H1 (cell line): ENCODE data around the gene C1QTNF1. TPM values are rescaled to one million over a fixed set of nuclear protein-coding genes. Genes with fewer than 3 reads are reported as not detected.

Source experiments
- CTCF ChIA-PET: fragments of 300-600 bp; sonication (Branson Sonifier 250); formaldehyde crosslinking; loops from one replicate; lab custom pipeline; 2021; ENCODE audit not compliant: partially characterized antibody; lab: Charles Lee
- POLR2A ChIA-PET: fragments of 300-600 bp; sonication (Branson Sonifier 250); formaldehyde crosslinking; loops from one replicate; lab custom pipeline; 2021; ENCODE audit warnings: inconsistent platforms; ENCODE audit not compliant: partially characterized antibody; lab: Charles Lee
- DNase-seq, 2 experiments: peaks; one replicate each; pipeline versions ENCODE4 v3.0.0 to v3.0.0-alpha.2; 2010 to 2022; ENCODE audit warnings: low spot score in 2 of 2, low read depth in 1 of 2, mixed read lengths in 1 of 2
- FAIRE-seq: peaks from 2 replicates; lab custom pipeline; 2011; peaks lifted over from hg19 to GRCh38; lab: Jason Lieb, UNC
- H2AFZ ChIP-seq: 2 replicates; pipeline ENCODE4 v1.8.1; 2012; ENCODE audit warnings: low read length, inconsistent platforms
- H2AK5ac ChIP-seq: 2 replicates; pipeline ENCODE4 v1.6.1; 2013; ENCODE audit warnings: low read depth, low read length
- H2BK120ac ChIP-seq: replicated peaks from 2 replicates; pipeline ENCODE3; 2013; ENCODE audit warnings: low read depth, low read length, inconsistent platforms
- H2BK12ac ChIP-seq: 2 replicates; pipeline ENCODE4 v1.6.1; 2013; ENCODE audit warnings: low read depth, low read length
- H2BK15ac ChIP-seq: 2 replicates; pipeline ENCODE4 v1.6.1; 2013; ENCODE audit warnings: low read length
- H2BK20ac ChIP-seq: 2 replicates; pipeline ENCODE4 v1.6.1; 2013; ENCODE audit warnings: low read length
- H2BK5ac ChIP-seq: 2 replicates; pipeline ENCODE4 v1.6.1; 2013; ENCODE audit warnings: low read depth, low read length
- H3K14ac ChIP-seq: 2 replicates; pipeline ENCODE4 v1.6.1; 2013; ENCODE audit warnings: inconsistent platforms; ENCODE audit not compliant: insufficient read length
- H3K18ac ChIP-seq: 2 replicates; pipeline ENCODE4 v1.6.1; 2013; ENCODE audit warnings: low read length; ENCODE audit errors: extremely low read depth
- H3K23ac ChIP-seq: 2 replicates; pipeline ENCODE4 v1.6.1; 2013; ENCODE audit warnings: inconsistent platforms; ENCODE audit not compliant: insufficient read length
- H3K23me2 ChIP-seq: 2 replicates; pipeline ENCODE4 v1.6.1; 2013; ENCODE audit warnings: low read depth, low read length
- H3K27ac ChIP-seq: 2 replicates; pipeline ENCODE4 v1.6.1; 2011; ENCODE audit warnings: low read depth, low read length, inconsistent platforms
- H3K27me3 ChIP-seq, 4 experiments: replicated peaks in 1 of 4; 1 replicate in 1 of 4; 2 replicates in 3 of 4; pipeline versions ENCODE4 v1.6.1 to v1.8.1; 2011 to 2013; ENCODE audit warnings: low read length in 3 of 4, mild to moderate bottlenecking in 3 of 4, inconsistent platforms in 2 of 4, mixed read lengths in 2 of 4, moderate library complexity in 1 of 4; ENCODE audit not compliant: control insufficient read depth in 3 of 4, insufficient read depth in 3 of 4; ENCODE audit errors: extremely low read depth in 1 of 4
- H3K36me3 ChIP-seq, 4 experiments: 2 replicates each; pipeline versions ENCODE4 v1.6.1 to v1.8.1; 2011 to 2013; ENCODE audit warnings: mild to moderate bottlenecking in 4 of 4, low read length in 3 of 4, moderate library complexity in 2 of 4, control low read depth in 1 of 4, inconsistent platforms in 1 of 4; ENCODE audit not compliant: insufficient read depth in 4 of 4, control insufficient read depth in 2 of 4
- H3K4ac ChIP-seq: replicated peaks from 2 replicates; pipeline ENCODE3; 2013; ENCODE audit warnings: low read length, low read depth, mixed read lengths, inconsistent platforms; ENCODE audit not compliant: insufficient read length
- H3K4me1 ChIP-seq, 4 experiments: replicated peaks in 1 of 4; 1 replicate in 1 of 4; 2 replicates in 3 of 4; pipeline versions ENCODE4 v1.6.1 to v1.8.1; 2011 to 2013; ENCODE audit warnings: low read length in 3 of 4, inconsistent platforms in 2 of 4, mixed read lengths in 1 of 4; ENCODE audit not compliant: insufficient read depth in 4 of 4, control insufficient read depth in 3 of 4
- H3K4me2 ChIP-seq, 2 experiments: 2 replicates each; pipeline versions ENCODE4 v1.6.1 to v1.8.1; 2011 to 2013; ENCODE audit warnings: low read depth in 2 of 2, low read length in 2 of 2, control low read depth in 1 of 2, inconsistent platforms in 1 of 2, mild to moderate bottlenecking in 1 of 2; ENCODE audit not compliant: insufficient read depth in 1 of 2
- H3K4me3 ChIP-seq, 4 experiments: fragments of 200-600, 300-600 bp in 1 of 4; sonication (generic), shearing (Covaris generic), sonication (Bioruptor Twin) in 1 of 4; 2 replicates each; pipeline versions ENCODE4 v1.5.1 to v1.8.1; 2011 to 2016; ENCODE audit warnings: low read length in 4 of 4, low read depth in 3 of 4, control low read depth in 2 of 4, inconsistent platforms in 2 of 4, mild to moderate bottlenecking in 2 of 4, mixed read lengths in 1 of 4, moderate library complexity in 1 of 4; ENCODE audit not compliant: insufficient read depth in 2 of 4; ENCODE audit errors: extremely low read depth in 1 of 4
- H3K56ac ChIP-seq: replicated peaks from 2 replicates; pipeline ENCODE3; 2013; ENCODE audit warnings: low read depth, mild to moderate bottlenecking, mixed read lengths, low read length, inconsistent platforms; ENCODE audit not compliant: insufficient read length
- H3K79me1 ChIP-seq: 2 replicates; pipeline ENCODE4 v1.6.1; 2013; ENCODE audit warnings: low read depth, low read length, control low read depth
- H3K79me2 ChIP-seq, 2 experiments: 2 replicates each; pipeline versions ENCODE4 v1.6.1 to v1.8.1; 2012 to 2013; ENCODE audit warnings: low read length in 2 of 2, mild to moderate bottlenecking in 2 of 2, inconsistent platforms in 1 of 2; ENCODE audit not compliant: insufficient read depth in 2 of 2, control insufficient read depth in 1 of 2
- H3K9ac ChIP-seq, 4 experiments: replicated peaks in 1 of 4; 1 replicate in 1 of 4; 2 replicates in 3 of 4; pipeline versions ENCODE4 v1.6.1 to v1.8.1; 2011 to 2013; ENCODE audit warnings: low read depth in 3 of 4, low read length in 3 of 4, control low read depth in 2 of 4, mild to moderate bottlenecking in 2 of 4, moderate library complexity in 2 of 4, inconsistent platforms in 1 of 4; ENCODE audit errors: extremely low read depth in 1 of 4
- H3K9me3 ChIP-seq, 2 experiments: 2 replicates each; pipeline versions ENCODE4 v1.6.1 to v1.8.1; 2012 to 2013; ENCODE audit warnings: mild to moderate bottlenecking in 2 of 2, moderate library complexity in 2 of 2, control low read depth in 1 of 2, inconsistent platforms in 1 of 2, low read depth in 1 of 2, low read length in 1 of 2, mixed read lengths in 1 of 2; ENCODE audit not compliant: insufficient read depth in 2 of 2
- H4K20me1 ChIP-seq, 2 experiments: replicated peaks in 1 of 2; 2 replicates each; pipeline versions ENCODE3 to v1.8.1; 2011 to 2013; ENCODE audit warnings: inconsistent platforms in 2 of 2, low read length in 2 of 2, mild to moderate bottlenecking in 1 of 2; ENCODE audit not compliant: insufficient read depth in 2 of 2, control insufficient read depth in 1 of 2
- H4K5ac ChIP-seq: 2 replicates; pipeline ENCODE4 v1.6.1; 2013; ENCODE audit warnings: low read length, low read depth, mixed read lengths, inconsistent platforms; ENCODE audit not compliant: insufficient read length
- H4K8ac ChIP-seq: 2 replicates; pipeline ENCODE4 v1.8.0; 2013; ENCODE audit warnings: mild to moderate bottlenecking, moderate library complexity, low read length, inconsistent platforms; ENCODE audit not compliant: insufficient read depth; ENCODE audit errors: extremely low read depth
- H4K91ac ChIP-seq: replicated peaks from 2 replicates; pipeline ENCODE3; 2013; ENCODE audit warnings: low read length, mixed read lengths, inconsistent platforms; ENCODE audit not compliant: insufficient read length
- CEBPB ChIP-seq: IDR thresholded peaks from 2 replicates; pipeline ENCODE4 v1.6.1; 2012; ENCODE audit warnings: low read depth, low read length
- CHD1 ChIP-seq: IDR thresholded peaks from 2 replicates; pipeline ENCODE4 v1.6.1; 2012; ENCODE audit warnings: low read depth, low read length, improper control_type of control experiment
- CREB1 ChIP-seq: IDR thresholded peaks from 2 replicates; pipeline ENCODE4 v1.6.1; 2012; ENCODE audit warnings: inconsistent platforms
- SIN3A ChIP-seq, 2 experiments: IDR thresholded peaks in 1 of 2; conservative IDR thresholded peaks in 1 of 2; 2 replicates each; pipeline ENCODE4 v1.6.1; 2011 to 2012; ENCODE audit warnings: low read length in 2 of 2, improper control_type of control experiment in 1 of 2, low read depth in 1 of 2, mild to moderate bottlenecking in 1 of 2
- SIRT6 ChIP-seq: IDR thresholded peaks from one replicate; pipeline ENCODE4 v1.7.1; 2012; ENCODE audit warnings: low read length, inconsistent platforms
- TAF1 ChIP-seq: IDR thresholded peaks from 2 replicates; pipeline ENCODE4 v1.6.1; 2011; ENCODE audit warnings: mild to moderate bottlenecking, low read depth, low read length
- WGBS, 2 experiments: shearing (Covaris generic) in 1 of 2; methylation state at CpG; one replicate each; pipeline versions ENCODE4 v1.1.6 to v1.1.7; 2013 to 2015; ENCODE audit warnings: low lambda C conversion rate in 2 of 2, mixed read lengths in 2 of 2, inconsistent platforms in 1 of 2, low coverage in 1 of 2, missing lambda C conversion rate in 1 of 2; ENCODE audit not compliant: insufficient replicate concordance in 2 of 2, insufficient coverage in 1 of 2, insufficient read length in 1 of 2; ENCODE audit errors: extremely low coverage in 1 of 2, missing lambda C conversion rate in 1 of 2; 5-methylcytosine and 5-hydroxymethylcytosine counted together
- polyA plus RNA-seq, 7 experiments: library from polyadenylated mRNA; depleted of rRNA in 3 of 7; stranded (reverse) in 5 of 7; unstranded in 2 of 7; fragments of >200 nt in 5 of 7; fragments of 200-250 nt in 2 of 7; gene quantifications; 1 replicate in 5 of 7; 2 replicates in 1 of 7; 4 replicates in 1 of 7; pipeline versions ENCODE4 v1.2.1 to v1.2.3, GENCODE V29; 2011 to 2013; ENCODE audit warnings: missing spikeins in 2 of 7, mixed read lengths in 2 of 7
- total RNA-seq: library from RNA; stranded (reverse); fragmentation: NEBNext Ultra II Directional; extraction: Animal tissue kit (Norgen Biotek cat#: 25700); gene quantifications from 2 replicates; pipeline ENCODE4 v1.2.1, GENCODE V29; 2021

The C1QTNF1 gene
- total and polyA plus RNA-seq, 2 of the 8 experiments (the other 6 are each of a cell fraction or from before 2014, with no cell fraction given), result 1.5 to 2.5 TPM

DNA sequence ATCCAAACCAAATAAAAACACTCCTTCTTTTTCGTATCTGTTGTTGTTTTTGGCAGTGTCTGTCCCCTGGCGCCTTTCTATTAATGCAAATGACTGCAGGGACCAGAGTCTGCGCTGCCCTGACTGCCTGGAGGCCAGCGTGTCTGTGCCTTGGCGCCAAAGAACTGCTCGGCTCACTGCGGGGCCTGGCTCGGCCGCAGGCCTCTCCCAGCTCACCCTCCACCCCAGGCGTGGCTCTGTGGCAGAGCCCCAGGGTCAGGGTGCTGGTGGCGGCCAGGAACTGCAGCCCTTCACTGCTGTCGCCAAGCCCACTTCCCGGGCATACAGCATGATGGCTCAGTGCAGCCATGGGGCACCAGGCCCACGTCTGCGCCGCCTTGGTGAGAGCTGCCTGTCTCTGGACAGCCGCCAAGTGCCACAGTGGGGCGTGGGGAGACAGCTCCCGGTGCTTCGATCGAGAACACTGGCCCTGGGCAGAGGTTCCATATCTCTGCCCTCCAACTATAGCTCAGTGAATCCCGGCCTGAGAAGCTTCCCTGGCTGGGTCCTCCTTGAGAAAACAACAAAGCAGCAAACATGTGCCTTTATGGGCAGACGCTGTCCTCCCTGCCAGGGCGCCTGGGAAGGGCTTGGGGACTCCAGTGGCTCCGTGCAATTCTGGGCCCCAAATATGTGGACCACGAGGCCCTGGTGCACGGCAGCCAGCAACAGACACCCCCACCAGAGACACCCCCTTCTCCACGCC lies 25.5 kb upstream of the C1QTNF1 start:
- no peak overlapping the region for H3K18ac ChIP-seq
- H2BK120ac ChIP-seq, result no peak overlapping the region
- TF ChIP-seq SIRT6, result no peak
- no peak for TF ChIP-seq CHD1
- no peak for TF ChIP-seq CREB1
- TF ChIP-seq SIN3A (conservative IDR thresholded peaks at IDR 0.05 in 1 of 2, IDR thresholded peaks at IDR 0.05 in 1 of 2; ENCODE audit: low read depth in 1 of 2, low read length in 2 of 2), result no peak
- TF ChIP-seq CEBPB, result no peak
- TF ChIP-seq TAF1, result no peak
- TF ChIP-seq, all 59 proteins: peak for 0
- H3K27me3 ChIP-seq, result peaks cover 11 to 38% (median 33%) of the 10 kb centered on the region in 4 experiments
- ChIA-PET POLR2A (no interaction called here), CTCF (interaction anchor here (1.2 to 1.3 kb wide), 3 partner anchors 12 to 22 kb away, joined by 3 read pairs; no protein-coding TSS in a partner anchor)
- H3K23ac ChIP-seq, result no peak overlapping the region
- no peak overlapping the region for H3K9ac ChIP-seq
- H3K4me1 ChIP-seq, result peaks cover 0 to under 1% (median 0%) of the 10 kb centered on the region in 4 experiments; a peak in 1 of 7 replicates
- H4K91ac ChIP-seq, result no peak overlapping the region
- no peak overlapping the region for H3K4me3 ChIP-seq
- H4K20me1 ChIP-seq, result peaks cover 33 to 48% of the 10 kb centered on the region in 2 experiments
- H3K23me2 ChIP-seq, result no peaks in the 10 kb centered on the region
- no peak overlapping the region for H2BK20ac ChIP-seq
- no peak overlapping the region for H2BK15ac ChIP-seq
- no peak overlapping the region for H3K4ac ChIP-seq
- no peak overlapping the region for H2AFZ ChIP-seq
- H3K56ac ChIP-seq, result no peak overlapping the region
- WGBS, 2 experiments, result 89% methylated on average over 28 of the region's 28 CpGs; no CpG with 5 or more reads in 1 of the 2 experiments
- H3K4me2 ChIP-seq, result no peak overlapping the region
- DNase-seq (no peak), FAIRE-seq (no peak)
- peaks cover 0 to 4% (median 2%) of the 10 kb centered on the region in 4 experiments; a peak in 3 of 8 replicates for H3K36me3 ChIP-seq
- no peaks in the 10 kb centered on the region for H3K9me3 ChIP-seq
- no peak overlapping the region for H2AK5ac ChIP-seq
- no peak overlapping the region for H4K8ac ChIP-seq
- H3K79me2 ChIP-seq, result peaks cover 3 to 4% of the 10 kb centered on the region in 2 experiments; a peak in 1 of 4 replicates
- no peak overlapping the region for H3K14ac ChIP-seq
- H2BK5ac ChIP-seq, result no peak overlapping the region
- no peak overlapping the region for H2BK12ac ChIP-seq
- H3K27ac ChIP-seq, result no peak overlapping the region
- H3K79me1 ChIP-seq, result no peaks in the 10 kb centered on the region; the same call in none of the 2 replicates
- no peak overlapping the region for H4K5ac ChIP-seq
